GM12878 (cell line): Measurements from ENCODE around the gene GPSM1.

Experiments used
- POU2F2 ChIP-seq: IDR thresholded peaks from 3 replicates; pipeline ENCODE4 v1.6.1; 2011; ENCODE audit warnings: low read depth, mild to moderate bottlenecking, low read length, borderline replicate concordance
- SPI1 ChIP-seq: IDR thresholded peaks from 2 replicates; pipeline ENCODE4 v1.6.1; 2011; ENCODE audit warnings: low read depth, mild to moderate bottlenecking, low read length, moderate library complexity, borderline replicate concordance; ENCODE audit not compliant: insufficient read depth
- YBX1 ChIP-seq: fragments of 450-650 bp; IDR thresholded peaks from 2 replicates; pipeline ENCODE4 v1.6.1; 2016; ENCODE audit warnings: antibody characterized with exemption
- ZBED1 ChIP-seq: IDR thresholded peaks from 2 replicates; pipeline ENCODE4 v1.6.1; 2016; ENCODE audit warnings: borderline replicate concordance

GRCh38 chr9:136397643-136398042, 70.3 kb downstream of the GPSM1 start:
- no peak for TF ChIP-seq POU2F2
- TF ChIP-seq YBX1 = no peak
- TF ChIP-seq ZBED1 = no peak
- TF ChIP-seq SPI1 = no peak
